Left lung (tissue), 10 donors: ENCODE data around the gene TMEM238L. TPM values are rescaled to one million over a fixed set of nuclear protein-coding genes. Genes with fewer than 3 reads are reported as not detected.
A peak's percentile ranks its signal among the peaks of the same experiment; 100 is the strongest.

Source experiments
- ATAC-seq: fragments of 200-7000 bp; cut with Tn5 transposase; one replicate; pipeline ENCODE4 v1.9.1; 2020; ENCODE audit warnings: moderate library complexity
- DNase-seq, 4 donors: peaks; one replicate each; pipeline ENCODE4 v3.0.0-alpha.2; 2013 to 2020
- H3K27ac ChIP-seq, 2 donors: fragments of 200-600 bp; sonication (generic) in 1 of 2; one replicate each; pipeline versions ENCODE4 v1.5.0 to v1.8.0; 2020 to 2021
- H3K27me3 ChIP-seq, 2 donors: fragments of 200-600 bp; sonication (generic) in 1 of 2; one replicate each; pipeline versions ENCODE4 v1.5.0 to v1.8.0; 2020 to 2021
- H3K36me3 ChIP-seq, 2 donors: fragments of 200-600 bp; sonication (generic) in 1 of 2; one replicate each; pipeline versions ENCODE4 v1.5.0 to v1.8.0; 2020 to 2021
- H3K4me1 ChIP-seq, 2 donors: fragments of 200-600 bp; one replicate each; pipeline ENCODE4 v1.8.0; 2021
- H3K4me3 ChIP-seq, 2 donors: fragments of 200-600 bp; sonication (generic) in 1 of 2; one replicate each; pipeline versions ENCODE4 v1.5.0 to v1.8.0; 2020 to 2021; ENCODE audit warnings: mild to moderate bottlenecking in 1 of 2
- H3K9me3 ChIP-seq, 2 donors: fragments of 200-600 bp; sonication (generic) in 1 of 2; one replicate each; pipeline versions ENCODE4 v1.5.0 to v1.8.0; 2020 to 2021
- intact Hi-C, 2 donors: fragments of 100-400 bp; cut with DNase I; formaldehyde crosslinking; loops; one replicate each; pipeline versions ENCODE4 v1.11.2 to v1.14.2; 2022
- polyA plus RNA-seq, 6 donors: library from polyadenylated mRNA; unstranded; fragments of 120-200 nt; gene quantifications; one replicate each; pipeline ENCODE4 v1.2.1, GENCODE V29; 2013; ENCODE audit not compliant: insufficient read length in 6 of 6
- total RNA-seq, 2 donors: library from RNA; stranded (reverse); fragmentation: NEBNext Ultra II Directional; extraction: Animal tissue kit (Norgen Biotek cat#: 25700); gene quantifications; one replicate each; pipeline ENCODE4 v1.2.1, GENCODE V29; 2021
- TF ChIP-seq, protein P1 (sequence below), 2 donors: fragments of 200-600 bp; sonication (generic) in 1 of 2; IDR thresholded peaks; one replicate each; pipeline versions ENCODE4 v1.5.0 to v1.8.0; 2021; ENCODE audit warnings: antibody characterized with exemption in 2 of 2
- donor health status: DM: no; HTN: yes; CAD: no.
- donor health status: DM: no; HTN: no; CAD: no.

The TMEM238L gene
- total and polyA plus RNA-seq, 8 donors, result 0.21 to 0.34 TPM; not detected in 6

DNA sequence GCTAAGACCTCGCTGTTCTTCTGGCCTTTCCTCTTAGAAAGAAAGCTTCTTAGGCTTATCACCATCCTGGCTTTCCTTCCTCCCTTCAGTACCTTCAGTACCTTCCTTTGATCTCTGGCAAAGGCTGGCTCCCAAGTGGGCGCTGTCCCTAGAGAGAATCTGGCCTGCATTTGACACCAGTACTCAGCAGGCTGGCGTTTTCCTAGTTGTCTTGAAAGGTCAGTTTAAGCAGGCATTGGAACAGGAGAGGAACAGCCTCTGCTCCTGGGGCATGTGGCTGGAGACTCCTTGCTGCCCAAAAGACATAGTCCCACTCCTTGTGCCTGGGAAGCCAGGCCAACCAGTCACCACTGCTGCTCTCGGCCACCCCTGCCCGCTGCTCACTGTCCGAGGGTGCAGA is 34.1 kb downstream of the TMEM238L start:
- TF ChIP-seq, protein P1, sequence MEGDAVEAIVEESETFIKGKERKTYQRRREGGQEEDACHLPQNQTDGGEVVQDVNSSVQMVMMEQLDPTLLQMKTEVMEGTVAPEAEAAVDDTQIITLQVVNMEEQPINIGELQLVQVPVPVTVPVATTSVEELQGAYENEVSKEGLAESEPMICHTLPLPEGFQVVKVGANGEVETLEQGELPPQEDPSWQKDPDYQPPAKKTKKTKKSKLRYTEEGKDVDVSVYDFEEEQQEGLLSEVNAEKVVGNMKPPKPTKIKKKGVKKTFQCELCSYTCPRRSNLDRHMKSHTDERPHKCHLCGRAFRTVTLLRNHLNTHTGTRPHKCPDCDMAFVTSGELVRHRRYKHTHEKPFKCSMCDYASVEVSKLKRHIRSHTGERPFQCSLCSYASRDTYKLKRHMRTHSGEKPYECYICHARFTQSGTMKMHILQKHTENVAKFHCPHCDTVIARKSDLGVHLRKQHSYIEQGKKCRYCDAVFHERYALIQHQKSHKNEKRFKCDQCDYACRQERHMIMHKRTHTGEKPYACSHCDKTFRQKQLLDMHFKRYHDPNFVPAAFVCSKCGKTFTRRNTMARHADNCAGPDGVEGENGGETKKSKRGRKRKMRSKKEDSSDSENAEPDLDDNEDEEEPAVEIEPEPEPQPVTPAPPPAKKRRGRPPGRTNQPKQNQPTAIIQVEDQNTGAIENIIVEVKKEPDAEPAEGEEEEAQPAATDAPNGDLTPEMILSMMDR (IDR thresholded peaks at IDR 0.05), result no peak
- no peak overlapping the region for H3K4me3 ChIP-seq

DNA sequence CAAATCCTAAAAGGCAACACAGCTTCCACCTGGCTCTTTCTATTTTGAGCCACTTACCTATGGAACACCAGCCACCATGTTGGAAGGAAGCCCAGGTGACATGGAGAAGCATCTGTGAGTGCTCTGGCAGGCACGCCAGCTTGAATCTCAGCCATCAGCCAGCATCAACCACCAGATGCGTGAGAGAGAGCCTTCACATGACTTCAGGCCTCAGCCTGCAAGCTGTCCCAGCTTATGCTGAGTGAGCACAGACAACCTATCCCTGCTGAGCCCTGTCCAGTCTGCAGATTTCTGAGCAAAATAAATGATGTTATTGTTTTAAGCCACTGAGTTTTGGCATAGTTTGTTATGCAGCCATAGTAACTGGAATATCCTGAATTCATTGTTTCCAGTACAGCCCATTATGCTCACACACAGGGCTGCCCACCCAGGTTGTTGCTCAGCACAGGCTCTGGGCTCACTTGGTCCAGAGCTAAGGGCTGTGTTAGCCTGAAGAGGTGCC is 35.1 kb downstream of the TMEM238L start:
- intact Hi-C loops, result no loop called here
- H3K4me1 ChIP-seq, result no peaks in the 10 kb centered on the region
- no peak overlapping the region for H3K4me3 ChIP-seq
- H3K27me3 ChIP-seq, result no peaks in the 10 kb centered on the region
- H3K27ac ChIP-seq, result no peak overlapping the region
- H3K36me3 ChIP-seq, result no peaks in the 10 kb centered on the region
- no peak for DNase-seq
- TF ChIP-seq, protein P1 (IDR thresholded peaks at IDR 0.05), result no peak
- peaks cover 0 to 13% of the 10 kb centered on the region in 2 donors for H3K9me3 ChIP-seq
- peak; percentile 64 for ATAC-seq

More for the DNA sequence above, 34.1 kb downstream of the TMEM238L start:
- ATAC-seq, result no peak
- Histone ChIP-seq H3K4me1 (no peaks in the 10 kb centered on the region), H3K27ac (no peak overlapping the region), H3K27me3 (no peaks in the 10 kb centered on the region), H3K9me3 (peaks cover 0 to 13% of the 10 kb centered on the region in 2 donors), H3K36me3 (no peaks in the 10 kb centered on the region)
- no peak for DNase-seq
- intact Hi-C loops, result no loop called here

DNA sequence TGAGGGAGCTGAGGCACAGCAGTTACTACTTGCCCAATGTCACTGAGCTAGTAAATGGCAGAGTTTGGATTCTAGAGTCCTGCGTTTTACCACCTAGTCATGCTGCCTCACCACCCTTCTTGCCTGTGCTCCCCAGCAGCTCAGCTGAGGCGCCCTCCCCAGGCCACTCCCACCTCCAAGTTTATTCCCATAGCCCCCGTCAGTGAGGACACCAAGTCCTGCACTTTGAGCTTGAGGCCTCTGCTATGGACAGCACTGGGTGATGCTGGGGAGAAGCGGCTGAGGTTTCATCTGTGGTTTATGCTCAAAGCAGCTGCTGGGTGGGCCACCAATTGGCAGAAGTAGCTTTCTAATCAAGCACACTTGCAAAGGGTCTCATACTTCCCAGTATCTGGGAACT is 36.7 kb downstream of the TMEM238L start:
- DNase-seq (no peak), ATAC-seq (no peak)
- no peaks in the 10 kb centered on the region for H3K36me3 ChIP-seq
- intact Hi-C loops, result no loop called here
- no peaks in the 10 kb centered on the region for H3K27me3 ChIP-seq
- no peak overlapping the region for H3K4me3 ChIP-seq
- H3K9me3 ChIP-seq, result peaks cover 0 to 9% of the 10 kb centered on the region in 2 donors
- no peaks in the 10 kb centered on the region for H3K4me1 ChIP-seq
- no peak overlapping the region for H3K27ac ChIP-seq
- TF ChIP-seq, protein P1 (IDR thresholded peaks at IDR 0.05), result no peak

DNA sequence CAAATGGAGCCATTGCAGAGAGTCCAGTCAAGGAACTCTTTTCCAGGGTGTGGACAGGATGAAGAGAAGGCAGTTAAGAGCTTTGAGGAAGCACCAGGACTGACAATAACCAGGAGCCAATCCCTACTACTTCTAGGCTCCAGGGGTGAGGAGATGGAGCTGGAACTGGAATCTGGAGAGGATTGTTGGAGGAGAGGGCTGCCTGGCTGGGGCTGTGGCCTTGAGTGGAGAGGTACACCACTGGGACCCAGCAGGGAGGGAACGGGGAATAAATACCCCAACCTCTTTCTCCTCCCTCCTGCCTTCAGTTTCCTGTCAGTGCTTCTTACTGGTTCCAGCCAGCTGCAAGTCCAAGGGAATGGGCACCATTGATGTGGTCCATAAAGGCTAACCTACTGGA is 41.9 kb downstream of the TMEM238L start:
- Histone ChIP-seq H3K9me3 (peaks cover 0 to 6% of the 10 kb centered on the region in 2 donors), H3K4me3 (no peak overlapping the region), H3K4me1 (no peaks in the 10 kb centered on the region), H3K36me3 (no peaks in the 10 kb centered on the region), H3K27ac (no peak overlapping the region), H3K27me3 (no peaks in the 10 kb centered on the region)
- ATAC-seq (no peak), DNase-seq (no peak)
- intact Hi-C loops, result no loop called here
- TF ChIP-seq, protein P1 (IDR thresholded peaks at IDR 0.05), result no peak

DNA sequence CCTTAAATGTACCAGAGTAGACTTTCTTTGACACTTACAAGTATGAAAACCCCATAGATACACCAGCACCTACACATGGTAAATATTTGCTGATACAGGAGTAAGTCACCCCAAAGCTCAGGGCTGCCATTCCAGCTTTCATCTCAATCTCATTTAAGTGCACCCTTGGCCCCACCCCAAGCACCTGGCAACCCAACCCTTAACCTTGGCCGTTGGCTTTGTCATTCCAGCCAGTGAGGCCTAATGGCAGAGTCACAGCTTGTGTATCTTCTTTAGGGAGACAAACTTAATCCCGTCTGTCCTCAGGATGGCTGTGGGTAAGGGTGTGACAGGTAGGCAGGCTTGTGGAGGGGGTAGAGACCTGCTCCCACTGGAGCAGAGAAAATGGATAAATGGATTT is 42.6 kb downstream of the TMEM238L start:
- no peak overlapping the region for H3K27ac ChIP-seq
- no peak for ATAC-seq
- H3K4me3 ChIP-seq, result no peak overlapping the region
- no peaks in the 10 kb centered on the region for H3K27me3 ChIP-seq
- H3K4me1 ChIP-seq, result no peaks in the 10 kb centered on the region
- no peak for DNase-seq
- intact Hi-C loops, result no loop called here
- H3K9me3 ChIP-seq, result peaks cover 0 to 3% of the 10 kb centered on the region in 2 donors
- H3K36me3 ChIP-seq, result no peaks in the 10 kb centered on the region
- TF ChIP-seq, protein P1 (IDR thresholded peaks at IDR 0.05), result no peak
